Dendritic cell treated with granulocyte-macrophage colony-stimulating factor and Interleukin-4, amounts not matched to agents 40 ng/mL and 50 ng/mL, for 4 days (primary cell): ENCODE measurements around the gene SF3B2.
A peak's percentile ranks its signal among the peaks of the same experiment; 100 is the strongest.
"Not testable (repeated sequence)": the region's sequence is repeated elsewhere in the genome, so short reads cannot be mapped to it uniquely, and the experiment has no call there.

Experiments used
- H3K27ac Mint-ChIP-seq: one replicate; pipeline ENCODE4 v1.8.0; 2022; ENCODE audit warnings: mild to moderate bottlenecking, mixed read lengths
- H3K27me3 Mint-ChIP-seq: one replicate; pipeline ENCODE4 v1.8.0; 2022; ENCODE audit warnings: mild to moderate bottlenecking, mixed read lengths
- H3K36me3 Mint-ChIP-seq: one replicate; pipeline ENCODE4 v1.8.0; 2022; ENCODE audit warnings: low read depth, mixed read lengths
- H3K4me1 Mint-ChIP-seq: one replicate; pipeline ENCODE4 v1.8.0; 2022; ENCODE audit warnings: low read depth, mixed read lengths
- H3K4me3 Mint-ChIP-seq: one replicate; pipeline ENCODE4 v1.8.0; 2022; ENCODE audit warnings: mild to moderate bottlenecking, moderate library complexity, mixed read lengths
- H3K9me3 Mint-ChIP-seq: one replicate; pipeline ENCODE4 v1.8.0; 2022; ENCODE audit warnings: mixed read lengths
- intact Hi-C: fragments of 100-400 bp; cut with micrococcal nuclease; formaldehyde crosslinking; loops from one replicate; pipeline ENCODE4 v1.15.0; 2022

SF3B2 gene

DNA sequence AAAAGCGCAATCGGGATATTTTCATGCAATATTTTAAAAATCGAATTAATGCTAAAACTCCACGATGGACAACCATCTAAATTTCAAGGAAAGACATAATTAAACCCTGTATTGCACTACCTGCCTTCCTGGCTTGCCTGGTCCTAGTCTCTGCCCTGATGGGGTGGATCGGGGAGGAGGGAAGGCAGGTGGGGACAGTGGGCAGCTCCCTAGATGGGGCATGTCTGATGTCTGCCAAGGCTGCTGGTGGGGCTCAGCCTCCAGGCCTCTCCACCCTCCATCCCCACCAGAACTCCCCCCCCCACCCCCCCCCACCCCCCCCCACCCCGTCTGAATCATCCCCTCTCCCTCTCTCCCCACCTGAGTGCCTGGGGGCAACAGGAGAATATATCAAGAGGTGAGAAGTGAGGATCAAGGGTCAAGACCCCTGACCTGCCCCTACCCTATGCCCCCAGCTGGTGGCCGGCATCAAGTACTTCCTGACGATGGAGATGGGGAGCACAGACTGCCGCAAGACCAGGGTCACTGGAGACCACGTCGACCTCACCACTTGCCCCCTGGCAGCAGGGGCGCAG is 39.7 kb upstream of the SF3B2 start:
- peak overlapping the region; percentile 1 for H3K4me3 Mint-ChIP-seq
- H3K9me3 Mint-ChIP-seq: no peaks in the 10 kb centered on the region
- peaks cover 12% of the 10 kb centered on the region for H3K36me3 Mint-ChIP-seq
- peak overlapping the region; percentile 65 for H3K27ac Mint-ChIP-seq
- peaks cover 38% of the 10 kb centered on the region for H3K4me1 Mint-ChIP-seq
- intact Hi-C loops: no loop called here
- peaks cover 28% of the 10 kb centered on the region for H3K27me3 Mint-ChIP-seq

DNA sequence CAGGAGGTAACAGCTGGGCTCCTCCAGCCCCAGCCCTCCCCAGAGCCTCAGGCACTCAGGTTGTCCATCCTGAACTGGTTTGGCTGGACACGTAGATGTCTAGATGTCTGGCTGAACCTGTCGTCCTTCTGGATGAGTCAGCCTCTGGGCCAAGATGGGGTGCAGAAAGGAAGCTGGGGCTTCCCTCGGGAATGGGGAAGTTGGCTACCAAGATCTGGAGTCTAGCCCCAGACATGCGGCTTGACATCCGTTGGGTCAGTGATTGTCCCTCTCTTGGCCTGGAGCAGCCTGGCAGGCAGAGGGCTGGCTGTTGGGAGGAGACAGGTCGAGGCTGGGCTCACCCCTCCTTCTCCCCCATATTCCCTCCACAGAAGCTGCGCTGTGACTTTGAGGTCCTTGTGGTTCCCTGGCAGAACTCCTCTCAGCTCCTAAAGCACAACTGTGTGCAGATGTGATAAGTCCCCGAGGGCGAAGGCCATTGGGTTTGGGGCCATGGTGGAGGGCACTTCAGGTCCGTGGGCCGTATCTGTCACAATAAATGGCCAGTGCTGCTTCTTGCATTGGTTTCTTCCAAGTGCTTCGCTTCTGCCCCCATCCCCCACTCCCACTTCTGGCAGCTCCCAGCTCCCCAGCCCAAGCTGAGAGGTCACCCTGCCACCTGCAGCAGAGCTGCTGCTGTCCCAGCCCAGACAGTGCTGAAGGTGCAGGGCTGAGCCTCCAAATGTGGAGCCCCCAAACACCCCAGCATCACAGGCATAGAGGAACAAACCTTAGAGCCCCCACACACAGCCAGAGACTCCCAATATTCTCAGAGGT is 39.0 kb upstream of the SF3B2 start:
- Mint-ChIP-seq H3K27ac (peak overlapping the region; percentile 65), H3K36me3 (peaks cover 17% of the 10 kb centered on the region), H3K27me3 (peaks cover 26% of the 10 kb centered on the region), H3K4me3 (peak overlapping the region; percentile 1), H3K4me1 (peaks cover 40% of the 10 kb centered on the region), H3K9me3 (no peaks in the 10 kb centered on the region)
- intact Hi-C loops: no loop called here

DNA sequence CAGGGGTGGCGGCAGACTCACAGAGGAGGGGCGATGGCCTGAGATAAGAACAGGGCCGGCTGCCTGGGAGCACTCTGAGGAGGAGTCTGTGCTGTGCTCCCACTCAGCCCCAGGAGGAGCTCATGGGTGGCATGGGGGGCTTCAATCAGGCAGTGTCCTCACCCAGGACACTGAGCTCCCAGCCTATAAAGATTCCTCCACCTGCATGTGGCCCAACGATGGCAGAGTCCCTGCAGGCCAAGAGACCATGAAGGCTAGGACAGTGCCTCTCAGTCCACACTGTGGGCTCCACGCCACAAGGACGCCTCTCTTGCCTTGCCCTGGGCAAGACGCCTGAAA is 38.4 kb upstream of the SF3B2 start:
- intact Hi-C loops: no loop called here

DNA sequence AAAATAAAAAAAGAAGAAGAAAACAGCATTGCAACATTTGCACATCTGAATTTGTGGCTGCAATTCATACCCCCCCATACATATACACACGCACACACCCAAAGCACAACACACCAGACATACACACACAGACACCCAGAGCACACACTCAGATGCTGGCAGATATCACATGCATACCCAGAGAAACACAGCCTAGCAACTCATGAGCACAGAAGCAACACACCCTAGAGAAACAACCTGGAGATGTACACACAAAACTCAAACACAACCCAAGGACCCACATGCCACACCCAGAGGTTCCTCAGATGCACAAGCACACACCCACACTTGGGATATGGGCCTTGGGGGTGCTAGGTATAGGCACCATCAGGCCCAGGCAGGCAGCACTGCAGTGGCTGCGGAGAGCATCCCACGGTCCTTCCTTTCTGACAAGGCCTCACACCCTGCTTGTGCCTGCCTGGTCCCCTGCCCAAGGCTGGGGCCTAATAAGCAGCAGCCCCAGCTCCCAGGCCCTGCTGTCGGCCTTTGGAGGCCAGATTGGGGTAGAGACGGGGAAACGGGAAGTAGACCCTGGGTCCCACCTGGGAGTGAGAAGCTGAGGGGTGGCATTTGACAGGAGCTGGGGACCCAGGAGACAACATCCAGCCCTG is 37.2 kb upstream of the SF3B2 start:
- Mint-ChIP-seq H3K9me3 (no peaks in the 10 kb centered on the region), H3K36me3 (peaks cover 17% of the 10 kb centered on the region), H3K4me3 (no peak overlapping the region), H3K27me3 (peaks cover 26% of the 10 kb centered on the region), H3K27ac (no peak overlapping the region), H3K4me1 (peaks cover 30% of the 10 kb centered on the region)
- intact Hi-C loops: no loop called here

More for the DNA sequence above, 38.4 kb upstream of the SF3B2 start:
- H3K4me3 Mint-ChIP-seq: no peak overlapping the region
- H3K4me1 Mint-ChIP-seq: peaks cover 34% of the 10 kb centered on the region
- H3K9me3 Mint-ChIP-seq: no peaks in the 10 kb centered on the region
- H3K27me3 Mint-ChIP-seq: peaks cover 26% of the 10 kb centered on the region
- H3K27ac Mint-ChIP-seq: peak overlapping the region; percentile 65
- peaks cover 17% of the 10 kb centered on the region for H3K36me3 Mint-ChIP-seq

DNA sequence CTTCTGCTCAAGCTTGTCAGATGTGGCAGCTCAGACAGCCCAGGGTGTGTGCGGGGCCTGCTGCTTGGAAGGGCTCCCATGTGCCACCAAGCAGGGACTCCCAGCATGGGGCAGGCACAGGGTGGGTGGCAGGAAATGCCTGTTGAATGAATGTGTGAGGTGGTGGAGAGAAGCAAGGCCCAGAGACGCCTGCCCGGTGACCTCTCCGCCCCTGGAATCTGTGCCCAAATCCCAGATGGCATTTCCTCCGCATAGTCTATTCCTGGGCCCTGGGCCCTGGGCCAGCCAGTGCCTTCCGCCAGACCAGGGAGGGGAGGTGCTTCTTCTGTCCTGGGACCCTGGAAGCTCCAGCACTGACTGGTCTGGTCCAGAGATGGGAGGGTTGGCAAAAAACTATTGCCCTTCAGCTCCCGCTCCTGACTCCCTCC is 36.7 kb upstream of the SF3B2 start:
- H3K36me3 Mint-ChIP-seq: peaks cover 17% of the 10 kb centered on the region

DNA sequence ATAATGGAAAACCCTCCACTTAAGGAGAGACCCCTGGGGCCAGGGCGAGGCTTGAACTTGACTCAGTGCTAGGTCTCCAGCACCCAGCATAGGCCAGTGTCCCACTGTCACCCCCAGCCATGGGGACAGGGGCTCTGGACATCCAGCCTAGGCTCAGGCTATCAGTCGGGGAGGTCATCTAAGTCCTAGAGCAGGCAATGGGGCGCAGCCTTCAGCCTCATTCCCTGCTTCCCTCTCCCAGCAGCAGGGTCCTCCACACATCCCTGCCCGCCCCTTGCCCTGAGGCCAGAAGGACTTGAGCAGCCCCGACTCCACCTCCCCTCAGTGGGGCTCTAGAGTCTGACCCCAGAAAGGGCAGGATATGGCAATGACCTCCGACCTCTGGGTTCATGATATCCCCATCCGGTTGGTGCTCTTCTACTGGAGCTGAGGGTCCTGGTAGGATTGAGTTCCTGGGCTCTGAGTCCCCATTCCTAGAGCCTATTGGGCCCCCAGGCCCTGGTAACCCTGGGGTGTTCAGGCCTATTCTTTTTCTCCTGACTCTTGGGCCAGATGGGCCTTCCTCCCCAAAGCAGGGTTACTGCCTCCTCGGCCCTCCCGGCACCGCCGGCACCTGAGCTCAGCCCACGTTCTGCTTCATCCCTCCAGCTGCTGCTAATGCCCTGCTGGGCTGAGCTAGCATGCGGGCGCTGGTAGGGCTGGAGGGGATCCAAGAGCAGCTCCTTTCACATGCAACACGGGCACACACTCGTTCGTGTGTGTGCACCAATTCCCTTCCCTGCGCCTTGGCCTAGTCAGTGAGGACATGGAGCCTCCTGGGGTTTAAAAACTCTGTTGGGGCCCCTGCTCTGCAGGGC is 36.0 kb upstream of the SF3B2 start:
- Mint-ChIP-seq H3K4me1 (peaks cover 42% of the 10 kb centered on the region), H3K27ac (no peak overlapping the region), H3K4me3 (no peak overlapping the region), H3K36me3 (peaks cover 17% of the 10 kb centered on the region), H3K27me3 (peaks cover 15% of the 10 kb centered on the region), H3K9me3 (no peaks in the 10 kb centered on the region)
- intact Hi-C loops: no loop called here

More for the DNA sequence above, 36.7 kb upstream of the SF3B2 start:
- Mint-ChIP-seq H3K4me1 (peaks cover 35% of the 10 kb centered on the region), H3K27ac (no peak overlapping the region), H3K4me3 (no peak overlapping the region), H3K27me3 (peaks cover 22% of the 10 kb centered on the region), H3K9me3 (no peaks in the 10 kb centered on the region)
- intact Hi-C loops: no loop called here

DNA sequence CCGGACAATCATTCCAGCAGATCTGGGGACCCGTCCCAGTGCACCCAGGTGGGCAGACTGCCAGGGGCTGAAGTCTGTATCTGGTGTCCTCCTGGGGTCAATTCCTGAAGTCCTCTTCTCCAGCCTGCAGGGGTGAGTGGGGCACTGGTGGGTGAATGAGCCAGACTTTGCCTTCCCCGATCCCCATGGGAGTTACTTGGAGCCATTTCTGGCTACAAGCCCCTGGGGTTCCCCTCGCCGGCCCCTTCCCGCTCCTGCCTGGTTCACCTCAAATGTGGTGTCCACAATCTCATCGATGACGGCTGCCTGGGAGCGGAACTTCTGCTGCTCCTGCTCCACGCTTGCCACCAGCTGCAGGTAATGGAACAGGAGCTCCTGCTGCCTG is 35.4 kb upstream of the SF3B2 start:
- H3K27me3 Mint-ChIP-seq: peaks cover 9% of the 10 kb centered on the region
- peaks cover 17% of the 10 kb centered on the region for H3K36me3 Mint-ChIP-seq
- intact Hi-C loops: no loop called here
- H3K9me3 Mint-ChIP-seq: no peaks in the 10 kb centered on the region
- H3K4me1 Mint-ChIP-seq: peaks cover 48% of the 10 kb centered on the region
- no peak overlapping the region for H3K4me3 Mint-ChIP-seq
- H3K27ac Mint-ChIP-seq: no peak overlapping the region

DNA sequence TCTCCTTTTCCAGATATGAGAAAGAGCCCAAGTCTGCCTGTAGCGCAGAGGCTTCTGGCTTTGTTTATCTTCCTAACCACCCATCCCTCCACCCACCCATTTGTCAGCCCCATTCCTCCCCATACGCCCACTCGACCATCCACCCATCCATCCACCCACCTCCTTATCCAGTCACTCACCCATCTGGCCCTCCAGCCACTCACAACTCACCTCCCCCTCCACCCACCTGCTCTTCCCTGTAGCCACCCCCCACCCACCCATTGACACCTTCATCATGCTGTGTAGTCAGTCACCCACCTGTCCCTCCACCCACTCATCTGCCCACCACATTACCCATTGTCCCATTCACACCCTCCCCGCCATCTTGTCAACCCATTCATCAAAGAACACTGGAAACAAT is 34.8 kb upstream of the SF3B2 start:
- intact Hi-C loops: no loop called here
- Mint-ChIP-seq H3K4me3 (no peak overlapping the region), H3K27ac (no peak overlapping the region), H3K27me3 (peaks cover 4% of the 10 kb centered on the region), H3K36me3 (peaks cover 17% of the 10 kb centered on the region), H3K4me1 (peaks cover 53% of the 10 kb centered on the region), H3K9me3 (no peaks in the 10 kb centered on the region)

DNA sequence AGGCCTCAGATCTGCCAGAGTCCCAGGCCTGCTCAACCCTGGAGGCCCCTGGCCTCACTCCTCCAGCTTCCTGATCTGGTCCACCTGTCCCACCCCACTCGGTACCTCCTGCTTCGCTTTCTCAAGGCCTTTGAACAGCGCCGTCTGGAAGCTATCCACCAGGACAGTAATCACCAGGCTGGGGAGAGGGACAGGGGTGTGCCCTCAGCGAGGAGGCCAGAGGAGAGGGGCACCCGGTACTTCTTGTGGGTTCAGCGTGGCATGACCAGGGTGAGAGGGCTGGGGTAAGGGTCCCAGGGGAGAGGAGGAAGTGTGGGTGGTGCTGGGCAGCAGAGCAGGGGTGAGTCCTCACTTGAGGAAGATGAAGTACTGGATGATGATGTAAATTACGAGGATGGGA is 32.0 kb upstream of the SF3B2 start:
- intact Hi-C loops: no loop called here
- H3K9me3 Mint-ChIP-seq: no peaks in the 10 kb centered on the region
- H3K36me3 Mint-ChIP-seq: peaks cover 17% of the 10 kb centered on the region
- peaks cover 15% of the 10 kb centered on the region for H3K27me3 Mint-ChIP-seq
- peak overlapping the region; percentile 67 for H3K4me3 Mint-ChIP-seq
- peaks cover 37% of the 10 kb centered on the region for H3K4me1 Mint-ChIP-seq
- H3K27ac Mint-ChIP-seq: peak overlapping the region; percentile 72

DNA sequence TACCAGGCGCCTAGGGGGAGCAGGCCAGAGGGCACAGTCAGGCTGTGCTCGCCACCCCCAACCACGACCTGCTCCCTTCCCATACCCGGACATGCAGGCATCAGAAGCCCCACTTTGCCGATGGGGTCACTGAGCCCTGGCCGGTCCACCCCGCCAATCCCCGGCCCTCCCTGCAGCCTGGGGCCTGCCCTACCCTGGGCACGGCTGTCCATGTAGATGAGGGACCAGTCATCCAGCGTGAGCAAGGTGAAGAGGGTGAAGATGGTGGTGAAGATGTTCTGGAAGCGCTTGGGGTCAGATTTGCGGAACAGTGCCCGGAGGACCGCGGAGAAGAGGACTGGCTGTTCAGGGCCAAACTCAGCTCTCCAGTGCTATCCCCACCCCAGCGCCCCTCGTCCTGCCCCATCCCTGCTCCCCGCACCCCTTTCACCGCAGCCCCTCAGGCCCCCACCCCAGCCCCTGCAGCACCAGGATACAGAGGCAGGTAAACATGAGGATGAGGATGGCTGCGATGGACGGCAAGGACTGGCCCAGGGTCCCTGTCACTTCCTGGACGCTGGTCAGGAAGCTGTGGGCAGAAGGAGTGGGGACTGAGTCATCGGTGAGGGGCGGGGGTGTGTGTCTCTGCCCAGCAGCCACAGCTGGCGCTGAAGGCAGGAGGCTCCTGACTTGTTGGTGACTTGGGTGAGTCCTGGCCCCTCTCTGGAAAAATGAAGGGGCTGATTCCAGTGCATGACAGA is 31.4 kb upstream of the SF3B2 start:
- Mint-ChIP-seq H3K9me3 (no peaks in the 10 kb centered on the region), H3K27me3 (peaks cover 15% of the 10 kb centered on the region), H3K4me1 (peaks cover 33% of the 10 kb centered on the region), H3K4me3 (peak overlapping the region; percentile 67), H3K27ac (peak overlapping the region; percentile 72), H3K36me3 (peaks cover 17% of the 10 kb centered on the region)
- intact Hi-C loops: no loop called here

DNA sequence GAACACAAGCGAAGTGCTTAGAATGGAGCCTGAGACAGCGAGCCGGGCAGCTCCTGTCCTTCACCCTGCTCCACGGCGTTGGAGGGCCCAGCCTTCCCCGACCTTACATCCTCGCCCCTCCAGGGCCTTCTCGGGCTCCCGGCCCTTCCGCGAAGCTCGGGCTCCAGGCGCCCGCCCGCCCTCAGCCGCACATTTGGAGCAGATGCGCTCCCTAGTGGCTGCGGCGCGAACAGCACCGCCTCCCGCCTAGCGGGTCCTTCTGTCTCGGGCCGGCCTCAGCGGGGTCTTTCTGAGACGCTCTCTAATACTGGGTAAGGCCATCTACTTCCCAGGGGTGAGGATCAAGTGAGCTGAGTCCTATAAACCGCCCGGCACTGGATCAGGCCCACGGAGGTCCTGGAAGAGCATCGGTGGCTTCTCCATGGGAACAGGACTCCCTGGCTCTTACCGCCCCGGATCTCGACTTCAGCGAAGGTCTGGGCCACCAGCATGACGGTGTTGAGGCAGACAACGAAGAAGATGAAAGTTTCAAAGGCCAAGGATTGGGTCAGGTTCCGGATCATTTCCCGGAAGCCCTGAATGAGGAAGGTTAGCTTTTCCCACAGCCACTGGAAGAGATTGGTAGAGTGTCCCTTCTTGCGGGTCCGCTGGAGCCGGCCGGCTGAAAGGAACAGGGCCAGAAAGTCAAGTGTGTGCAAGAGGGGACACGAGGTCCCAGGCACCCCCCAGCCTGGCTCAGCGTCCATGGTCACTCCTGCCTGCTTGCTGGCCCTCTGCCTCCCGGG is 29.6 kb upstream of the SF3B2 start:
- Mint-ChIP-seq H3K27me3 (peaks cover 17% of the 10 kb centered on the region), H3K27ac (peak overlapping the region; percentile 72), H3K4me1 (peaks cover 31% of the 10 kb centered on the region), H3K9me3 (no peaks in the 10 kb centered on the region), H3K36me3 (peaks cover 3% of the 10 kb centered on the region), H3K4me3 (peak overlapping the region; percentile 24)
- intact Hi-C loops: no loop called here

DNA sequence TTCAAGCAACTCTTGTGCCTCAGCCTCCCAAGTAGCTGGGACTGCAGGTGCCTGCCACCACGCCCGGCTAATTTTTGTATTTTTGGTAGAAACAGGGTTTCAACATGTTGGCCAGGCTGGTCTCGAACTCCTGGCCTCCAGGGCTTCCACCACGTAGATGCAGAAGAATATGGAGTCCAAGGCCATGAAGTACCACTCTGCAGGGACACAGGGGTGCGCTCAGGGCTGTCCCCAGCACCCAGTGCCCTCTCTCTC is 29.1 kb upstream of the SF3B2 start:
- H3K27ac Mint-ChIP-seq, intact Hi-C loops: not testable (repeated sequence)
- H3K4me1 Mint-ChIP-seq: peaks cover 30% of the 10 kb centered on the region

DNA sequence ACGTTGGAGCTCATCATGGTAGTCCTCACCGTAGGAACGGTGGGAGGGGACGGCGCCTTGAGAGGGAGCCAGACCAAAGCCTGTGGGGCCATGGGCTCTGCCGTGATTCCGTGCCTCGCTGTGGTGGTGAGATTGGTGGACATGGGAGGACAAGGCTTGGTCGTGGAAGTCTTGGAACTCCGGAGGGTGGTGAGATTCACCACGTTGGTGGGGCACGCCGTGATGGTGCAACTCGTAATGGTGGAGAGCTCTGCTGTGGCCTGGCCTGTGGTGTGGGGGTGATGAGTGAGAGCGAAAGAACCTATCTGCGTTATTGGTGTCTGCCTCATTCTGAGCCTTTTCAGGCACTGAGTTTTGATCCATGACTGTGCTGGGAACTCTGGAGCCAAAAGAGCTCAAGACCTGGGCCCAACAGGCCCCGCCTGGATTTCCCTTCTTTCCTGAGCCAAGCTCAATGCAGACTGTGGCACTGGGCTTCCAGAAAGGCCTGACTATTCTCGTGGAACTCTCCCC is 26.1 kb upstream of the SF3B2 start, which contains the start of gene CATSPER1:
Gene CATSPER1, minus strand, starts transcription at position 463 of the 513 bp plus-strand sequence. Its CDS starts 100 bp downstream, at position 363.
- peaks cover 18% of the 10 kb centered on the region for H3K4me1 Mint-ChIP-seq
- H3K9me3 Mint-ChIP-seq: no peaks in the 10 kb centered on the region
- intact Hi-C loops: no loop called here
- no peaks in the 10 kb centered on the region for H3K36me3 Mint-ChIP-seq
- peaks cover 35% of the 10 kb centered on the region for H3K27me3 Mint-ChIP-seq
- no peak within 1 kb of the TSS for H3K4me3 Mint-ChIP-seq
- no peak within 1 kb of the TSS for H3K27ac Mint-ChIP-seq

More for the DNA sequence above, 29.1 kb upstream of the SF3B2 start:
- not testable (repeated sequence) for H3K9me3 Mint-ChIP-seq, H3K4me3 Mint-ChIP-seq, H3K36me3 Mint-ChIP-seq
- H3K27me3 Mint-ChIP-seq: peaks cover 22% of the 10 kb centered on the region
